Mononuclear cell (primary cell): Measurements from ENCODE around the gene P4HB. TPM values are rescaled to one million over a fixed set of nuclear protein-coding genes. Genes with fewer than 3 reads are reported as not detected.

Source experiments
- H3K27me3 ChIP-seq: 2 replicates; pipeline ENCODE4 v1.6.0; 2011; ENCODE audit warnings: low read length, control low read depth; ENCODE audit not compliant: insufficient read depth
- H3K4me1 ChIP-seq: 2 replicates; pipeline ENCODE4 v1.5.1; 2011; ENCODE audit warnings: mild to moderate bottlenecking, low read length, control low read depth; ENCODE audit not compliant: insufficient read depth
- H3K4me3 ChIP-seq: 2 replicates; pipeline ENCODE4 v1.5.1; 2011; ENCODE audit warnings: mild to moderate bottlenecking, low read length, moderate library complexity
- H3K9me3 ChIP-seq: 2 replicates; pipeline ENCODE4 v1.5.1; 2011; ENCODE audit warnings: low read depth, mild to moderate bottlenecking, control low read depth, low read length
- total RNA-seq: library from RNA; depleted of rRNA; stranded (reverse); fragments of >200 nt; gene quantifications from one replicate; pipeline ENCODE4 v1.2.3, GENCODE V29; 2012

Gene P4HB
- total RNA-seq, 1 donor, result 239 TPM

DNA sequence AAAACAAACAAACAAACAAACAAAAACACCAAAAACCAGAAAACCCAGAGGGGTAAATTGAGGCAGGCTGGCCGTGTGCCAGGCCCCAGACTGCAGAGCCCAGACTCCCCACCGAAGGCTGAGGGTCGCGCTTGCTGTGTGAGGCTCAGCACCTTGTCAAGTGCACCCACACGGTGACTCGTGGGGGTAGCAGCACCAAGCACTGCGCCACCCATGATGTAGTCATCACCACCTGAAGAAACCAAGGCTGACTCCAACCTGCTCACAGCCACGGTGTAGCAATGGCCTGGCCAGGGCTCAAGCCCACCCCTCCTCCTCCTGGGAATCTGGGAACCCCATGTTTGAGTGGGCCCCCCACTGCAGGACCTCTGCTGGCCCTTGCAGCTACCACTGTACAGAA lies 39.2 kb downstream of the P4HB start:
- H3K4me1 ChIP-seq, result no peaks in the 10 kb centered on the region
- no peaks in the 10 kb centered on the region for H3K27me3 ChIP-seq
- no peaks in the 10 kb centered on the region for H3K9me3 ChIP-seq
- H3K4me3 ChIP-seq, result no peak overlapping the region

- no peaks in the 10 kb centered on the region for H3K9me3 ChIP-seq
- no peaks in the 10 kb centered on the region for H3K27me3 ChIP-seq
- H3K4me1 ChIP-seq, result no peaks in the 10 kb centered on the region
- H3K4me3 ChIP-seq, result no peak overlapping the region
These were observed 40.6 kb downstream of the P4HB start for GRCh38 chr17:81819708-81820107.

DNA sequence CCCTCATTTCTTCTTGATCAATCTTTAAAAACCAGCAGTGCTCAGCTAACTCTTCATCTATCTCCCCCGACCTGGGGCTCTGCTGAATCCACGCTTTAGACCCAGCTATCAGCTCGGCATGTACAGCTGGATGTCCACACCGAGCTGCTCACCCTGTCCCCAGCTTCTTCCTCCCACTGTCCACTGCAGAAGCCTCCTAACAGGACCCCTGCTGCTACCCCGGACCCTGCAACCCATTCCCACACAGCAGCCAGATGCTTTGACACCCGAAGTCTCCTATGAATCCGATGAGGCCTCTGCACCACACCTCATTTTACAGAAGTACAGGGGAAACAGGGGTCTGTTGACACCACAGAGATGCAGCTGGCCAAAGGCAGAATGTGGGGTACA lies 42.6 kb downstream of the P4HB start:
- Histone ChIP-seq H3K4me1 (no peaks in the 10 kb centered on the region), H3K9me3 (no peaks in the 10 kb centered on the region), H3K27me3 (no peaks in the 10 kb centered on the region), H3K4me3 (no peak overlapping the region)

GRCh38 chr17:81815646-81815986 lies 44.7 kb downstream of the P4HB start:
- H3K9me3 ChIP-seq, result no peaks in the 10 kb centered on the region
- no peak overlapping the region for H3K4me3 ChIP-seq
- no peaks in the 10 kb centered on the region for H3K27me3 ChIP-seq
- H3K4me1 ChIP-seq, result no peaks in the 10 kb centered on the region

- no peaks in the 10 kb centered on the region for H3K4me1 ChIP-seq
- H3K4me3 ChIP-seq, result no peak overlapping the region
- no peaks in the 10 kb centered on the region for H3K9me3 ChIP-seq
- no peaks in the 10 kb centered on the region for H3K27me3 ChIP-seq
These were observed 45.3 kb downstream of the P4HB start for GRCh38 chr17:81814748-81815645.

- no peaks in the 10 kb centered on the region for H3K9me3 ChIP-seq
- no peaks in the 10 kb centered on the region for H3K4me1 ChIP-seq
- H3K4me3 ChIP-seq, result no peak overlapping the region
- no peaks in the 10 kb centered on the region for H3K27me3 ChIP-seq
These were observed 46.3 kb downstream of the P4HB start for GRCh38 chr17:81813861-81814683.

GRCh38 chr17:81813371-81813684 lies 47.0 kb downstream of the P4HB start:
- Histone ChIP-seq H3K4me3 (no peak overlapping the region), H3K4me1 (no peaks in the 10 kb centered on the region), H3K27me3 (no peaks in the 10 kb centered on the region), H3K9me3 (no peaks in the 10 kb centered on the region)

GRCh38 chr17:81812571-81813370 lies 47.6 kb downstream of the P4HB start:
- Histone ChIP-seq H3K4me1 (no peaks in the 10 kb centered on the region), H3K9me3 (no peaks in the 10 kb centered on the region), H3K27me3 (no peaks in the 10 kb centered on the region), H3K4me3 (no peak overlapping the region)

- Histone ChIP-seq H3K4me1 (no peaks in the 10 kb centered on the region), H3K4me3 (no peak overlapping the region)
These were observed 48.4 kb downstream of the P4HB start for GRCh38 chr17:81811705-81812570.

GRCh38 chr17:81810892-81811704 lies 49.2 kb downstream of the P4HB start:
- H3K9me3 ChIP-seq, result no peaks in the 10 kb centered on the region
- peaks cover 4% of the 10 kb centered on the region for H3K27me3 ChIP-seq
- H3K4me3 ChIP-seq, result no peak overlapping the region
- H3K4me1 ChIP-seq, result no peaks in the 10 kb centered on the region

More at GRCh38 chr17:81811705-81812570, 48.4 kb downstream of the P4HB start:
- Histone ChIP-seq H3K27me3 (no peaks in the 10 kb centered on the region), H3K9me3 (no peaks in the 10 kb centered on the region)

DNA sequence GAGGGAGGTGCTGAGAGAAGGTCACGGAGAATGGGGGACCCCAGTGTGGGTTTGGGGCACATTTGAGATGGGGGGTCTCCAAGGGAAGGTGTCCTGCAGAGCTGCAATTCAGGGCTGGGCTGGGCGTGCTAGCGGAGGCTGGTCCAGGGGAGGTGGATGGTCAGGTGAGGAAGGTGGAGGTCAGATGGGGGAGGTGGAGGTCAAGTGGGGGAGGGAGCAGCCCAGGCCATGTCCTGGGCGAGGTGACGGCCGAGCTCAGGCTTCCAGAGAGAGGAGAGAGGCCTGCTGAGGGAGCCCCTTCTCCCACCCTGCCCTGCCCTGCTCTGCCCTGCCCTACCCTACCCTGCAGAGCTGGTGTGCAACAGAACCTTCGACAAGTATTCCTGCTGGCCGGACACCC lies 49.9 kb downstream of the P4HB start:
- Histone ChIP-seq H3K27me3 (peaks cover 5% of the 10 kb centered on the region), H3K4me3 (no peak overlapping the region), H3K9me3 (no peaks in the 10 kb centered on the region), H3K4me1 (no peaks in the 10 kb centered on the region)

- Histone ChIP-seq H3K9me3 (no peaks in the 10 kb centered on the region), H3K4me1 (no peaks in the 10 kb centered on the region), H3K27me3 (peaks cover 9% of the 10 kb centered on the region)
These were observed 50.8 kb downstream of the P4HB start for GRCh38 chr17:81809556-81809998.

DNA sequence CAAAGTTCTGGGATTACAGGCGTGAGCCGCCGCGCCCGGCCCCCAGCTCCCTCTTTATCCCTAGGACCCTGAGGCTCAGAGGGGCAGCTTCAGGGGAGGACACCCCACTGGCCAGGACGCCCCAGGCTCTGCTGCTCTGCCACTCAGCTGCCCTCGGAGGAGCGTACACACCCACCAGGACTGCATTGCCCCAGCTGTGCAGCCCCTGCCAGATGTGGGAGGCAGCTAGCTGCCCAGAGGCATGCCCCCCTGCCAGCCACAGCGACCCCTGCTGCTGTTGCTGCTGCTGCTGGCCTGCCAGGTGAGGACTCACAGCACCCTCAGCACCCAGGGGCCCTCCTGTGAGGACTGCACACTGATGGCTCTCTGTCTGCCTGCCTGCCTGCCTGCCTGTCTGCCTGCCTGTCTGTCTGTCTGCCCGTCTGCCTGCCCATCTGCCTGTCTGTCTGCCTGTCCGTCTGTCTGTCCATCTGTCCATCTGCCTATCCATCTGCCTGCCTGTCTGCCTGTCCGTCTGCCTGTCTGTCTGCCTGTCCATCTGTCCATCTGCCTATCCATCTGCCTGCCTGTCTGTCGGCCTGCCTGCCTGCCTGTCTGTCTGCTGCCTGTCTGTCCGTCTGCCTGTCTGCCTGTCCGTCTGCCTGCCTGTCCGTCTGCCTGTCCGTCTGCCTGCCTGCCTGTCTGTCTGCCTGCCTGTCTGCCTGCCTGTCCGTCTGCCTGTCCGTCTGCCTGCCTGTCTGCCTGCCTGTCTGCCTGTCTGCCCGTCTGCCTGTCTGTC lies 51.4 kb downstream of the P4HB start:
- Histone ChIP-seq H3K4me3 (no peak overlapping the region), H3K27me3 (peaks cover 9% of the 10 kb centered on the region), H3K9me3 (no peaks in the 10 kb centered on the region), H3K4me1 (no peaks in the 10 kb centered on the region)

More at GRCh38 chr17:81809556-81809998, 50.8 kb downstream of the P4HB start:
- H3K4me3 ChIP-seq, result no peak overlapping the region
